ENCODE measurements around the gene NUDT4. TPM values are rescaled to one million over a fixed set of nuclear protein-coding genes. Genes with fewer than 3 reads are reported as not detected.

The NUDT4 gene
- polyA plus RNA-seq, 1 experiment: 77.7 TPM

DNA sequence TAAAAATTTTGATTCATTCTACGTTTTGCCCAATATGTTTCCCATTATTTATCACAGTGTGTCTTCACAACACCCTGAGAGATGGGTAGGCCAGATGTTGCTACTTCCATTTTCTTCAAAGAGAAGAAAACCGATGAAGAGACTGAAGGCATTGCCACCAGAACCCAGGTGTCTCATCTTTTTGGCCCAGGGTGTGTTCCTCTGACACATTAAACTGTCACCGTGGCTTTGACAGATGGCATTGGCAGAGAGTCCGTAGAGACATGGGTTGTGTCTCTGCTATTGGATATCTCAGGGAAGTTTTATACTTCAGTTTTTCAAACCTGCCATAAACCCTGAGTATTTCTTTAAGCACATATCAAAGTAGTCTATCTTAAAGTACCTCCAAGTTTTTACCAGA is 11.3 kb upstream of the NUDT4 start:
- TF ChIP-seq, protein P1, sequence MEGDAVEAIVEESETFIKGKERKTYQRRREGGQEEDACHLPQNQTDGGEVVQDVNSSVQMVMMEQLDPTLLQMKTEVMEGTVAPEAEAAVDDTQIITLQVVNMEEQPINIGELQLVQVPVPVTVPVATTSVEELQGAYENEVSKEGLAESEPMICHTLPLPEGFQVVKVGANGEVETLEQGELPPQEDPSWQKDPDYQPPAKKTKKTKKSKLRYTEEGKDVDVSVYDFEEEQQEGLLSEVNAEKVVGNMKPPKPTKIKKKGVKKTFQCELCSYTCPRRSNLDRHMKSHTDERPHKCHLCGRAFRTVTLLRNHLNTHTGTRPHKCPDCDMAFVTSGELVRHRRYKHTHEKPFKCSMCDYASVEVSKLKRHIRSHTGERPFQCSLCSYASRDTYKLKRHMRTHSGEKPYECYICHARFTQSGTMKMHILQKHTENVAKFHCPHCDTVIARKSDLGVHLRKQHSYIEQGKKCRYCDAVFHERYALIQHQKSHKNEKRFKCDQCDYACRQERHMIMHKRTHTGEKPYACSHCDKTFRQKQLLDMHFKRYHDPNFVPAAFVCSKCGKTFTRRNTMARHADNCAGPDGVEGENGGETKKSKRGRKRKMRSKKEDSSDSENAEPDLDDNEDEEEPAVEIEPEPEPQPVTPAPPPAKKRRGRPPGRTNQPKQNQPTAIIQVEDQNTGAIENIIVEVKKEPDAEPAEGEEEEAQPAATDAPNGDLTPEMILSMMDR (IDR thresholded peaks at IDR 0.05; ENCODE audit: low read depth, low read length): no peak
- no peak for DNase-seq (ENCODE audit: low read depth, low spot score)
- POLR2A ChIA-PET: no interaction called here
- H3K27ac ChIP-seq (ENCODE audit: low read depth, low read length): no peak overlapping the region
- no peak overlapping the region for H3K4me3 ChIP-seq (ENCODE audit: low read depth, low read length)
- CTCF ChIA-PET: no interaction called here
- no peaks in the 10 kb centered on the region for H3K27me3 ChIP-seq (ENCODE audit: control insufficient read depth, insufficient read depth, low read length)
- H3K9me3 ChIP-seq (ENCODE audit: control insufficient read depth, insufficient read depth, low read length): no peaks in the 10 kb centered on the region

GRCh38 chr12:93368766-93369165 is 9.0 kb upstream of the NUDT4 start:
- CTCF ChIA-PET: no interaction called here
- H3K4me3 ChIP-seq (ENCODE audit: low read depth, low read length): no peak overlapping the region
- no peak for DNase-seq (ENCODE audit: low read depth, low spot score)
- H3K27me3 ChIP-seq (ENCODE audit: control insufficient read depth, insufficient read depth, low read length): no peaks in the 10 kb centered on the region
- POLR2A ChIA-PET: interaction anchor here (0.7 kb wide), 1 partner anchor 51 kb away, joined by 3 read pairs; no protein-coding TSS in a partner anchor
- H3K27ac ChIP-seq (ENCODE audit: low read depth, low read length): no peak overlapping the region
- H3K9me3 ChIP-seq (ENCODE audit: control insufficient read depth, insufficient read depth, low read length): no peaks in the 10 kb centered on the region
- TF ChIP-seq, protein P1 (IDR thresholded peaks at IDR 0.05; ENCODE audit: low read depth, low read length): no peak

GRCh38 chr12:93369505-93369904 is 8.2 kb upstream of the NUDT4 start:
- Histone ChIP-seq H3K4me3 (ENCODE audit: low read depth, low read length) (no peak overlapping the region), H3K9me3 (ENCODE audit: control insufficient read depth, insufficient read depth, low read length) (no peaks in the 10 kb centered on the region), H3K27me3 (ENCODE audit: control insufficient read depth, insufficient read depth, low read length) (no peaks in the 10 kb centered on the region), H3K27ac (ENCODE audit: low read depth, low read length) (no peak overlapping the region)
- CTCF ChIA-PET: no interaction called here
- no peak for DNase-seq (ENCODE audit: low read depth, low spot score)
- POLR2A ChIA-PET: no interaction called here
- TF ChIP-seq, protein P1 (IDR thresholded peaks at IDR 0.05; ENCODE audit: low read depth, low read length): no peak

GRCh38 chr12:93370947-93371346 is 6.8 kb upstream of the NUDT4 start:
- TF ChIP-seq, protein P1 (IDR thresholded peaks at IDR 0.05; ENCODE audit: low read depth, low read length): no peak
- Histone ChIP-seq H3K9me3 (ENCODE audit: control insufficient read depth, insufficient read depth, low read length) (no peaks in the 10 kb centered on the region), H3K27me3 (ENCODE audit: control insufficient read depth, insufficient read depth, low read length) (no peaks in the 10 kb centered on the region), H3K27ac (ENCODE audit: low read depth, low read length) (no peak overlapping the region), H3K4me3 (ENCODE audit: low read depth, low read length) (no peak overlapping the region)
- POLR2A ChIA-PET: no interaction called here
- CTCF ChIA-PET: no interaction called here
- DNase-seq (ENCODE audit: low read depth, low spot score): no peak

- H3K27me3 ChIP-seq (ENCODE audit: control insufficient read depth, insufficient read depth, low read length): no peaks in the 10 kb centered on the region
- CTCF ChIA-PET: interaction anchor here (0.7 to 1.2 kb wide), 2 partner anchors 12 to 387 kb away, joined by 3 to 7 read pairs; no protein-coding TSS in a partner anchor
- TF ChIP-seq, protein P1 (IDR thresholded peaks at IDR 0.05; ENCODE audit: low read depth, low read length): no peak
- DNase-seq (ENCODE audit: low read depth, low spot score): no peak
- H3K27ac ChIP-seq (ENCODE audit: low read depth, low read length): no peak overlapping the region
- no peaks in the 10 kb centered on the region for H3K9me3 ChIP-seq (ENCODE audit: control insufficient read depth, insufficient read depth, low read length)
- POLR2A ChIA-PET: no interaction called here
- no peak overlapping the region for H3K4me3 ChIP-seq (ENCODE audit: low read depth, low read length)
These were observed 3.6 kb upstream of the NUDT4 start for GRCh38 chr12:93373961-93374656.
